Activated CD4-positive, alpha-beta T cell treated with anti-CD3 and anti-CD28 coated beads, Interleukin-2, amount 50 U/mL, for 1 hour (primary cell): ENCODE data around the gene CHST11.

Source experiments
- DNase-seq: peaks from one replicate; pipeline ENCODE4 v3.0.0-alpha.2; 2020

CHST11 gene

DNA sequence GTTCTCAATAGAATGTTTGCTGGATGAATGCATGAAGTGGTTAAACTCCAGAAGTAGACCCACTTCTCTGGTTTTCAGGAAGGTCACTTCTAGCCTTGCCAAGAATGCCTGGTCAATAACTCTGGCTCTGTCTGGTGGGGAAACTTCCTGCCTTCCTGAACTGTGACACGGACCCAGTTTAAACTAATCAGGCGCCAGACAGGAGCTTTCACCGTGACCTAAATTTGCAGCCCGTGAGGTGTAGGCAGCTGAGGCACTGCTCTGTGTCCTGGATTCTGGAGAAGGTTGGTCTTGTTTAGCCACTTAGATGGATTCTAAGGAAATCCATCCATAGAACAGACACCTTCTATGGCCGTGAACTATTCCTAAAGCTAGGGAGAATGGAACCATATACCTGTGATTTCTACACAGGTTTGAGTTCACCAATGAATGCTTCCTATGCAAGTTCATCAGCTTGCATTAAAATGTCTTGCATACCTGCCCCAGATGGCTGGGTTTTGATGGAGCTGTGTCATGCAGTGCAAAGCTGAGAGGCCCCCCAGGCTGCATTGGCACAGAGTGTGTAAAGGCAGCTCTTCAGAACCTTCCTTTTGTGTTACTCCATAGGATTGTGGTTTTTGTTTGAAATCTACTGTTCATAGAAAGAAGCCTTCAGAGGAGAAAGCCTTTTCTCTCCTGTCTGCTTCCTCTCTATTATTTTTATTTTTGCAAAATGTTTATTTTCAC is 4.4 kb downstream of the CHST11 start:
- no peak for DNase-seq

DNA sequence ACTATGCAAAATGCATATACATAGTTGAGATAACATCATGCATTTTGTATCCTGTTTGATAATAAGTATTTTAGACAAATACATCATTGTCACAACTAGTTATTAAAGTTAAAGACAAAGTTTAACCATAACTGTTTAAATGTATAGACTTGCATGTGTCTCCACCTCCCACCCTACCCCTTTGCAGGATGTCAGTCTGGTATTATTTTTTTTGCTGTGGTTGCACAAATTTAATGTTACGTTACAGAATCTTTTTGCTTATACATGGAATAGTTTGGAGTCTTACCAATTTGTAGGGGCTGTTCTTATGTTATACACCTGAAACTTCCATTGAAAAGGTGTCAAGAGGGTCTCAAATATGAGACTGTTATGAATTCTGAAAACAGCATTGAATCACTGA is 5.6 kb downstream of the CHST11 start:
- DNase-seq = no peak

DNA sequence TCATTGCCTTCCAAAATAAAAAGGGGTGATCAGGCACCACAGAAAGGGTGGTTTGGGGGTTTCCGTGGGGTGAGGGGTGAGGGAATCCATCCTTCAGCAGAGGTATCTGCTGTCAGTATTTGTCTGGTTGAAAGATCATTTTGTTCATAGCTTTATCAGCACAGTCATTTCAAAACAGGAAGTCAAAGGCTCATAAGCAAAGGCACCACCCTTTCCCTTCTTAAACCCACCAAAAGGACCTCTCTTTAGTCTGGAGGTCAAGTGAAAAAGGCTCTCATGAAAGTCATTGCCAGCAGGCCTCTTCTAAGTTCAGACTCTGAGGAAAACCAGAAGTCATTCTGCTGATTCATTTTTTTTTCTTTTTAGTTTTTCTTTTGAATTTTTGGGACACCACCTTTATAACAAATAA is 6.2 kb downstream of the CHST11 start:
- peak; percentile 51 for DNase-seq

DNA sequence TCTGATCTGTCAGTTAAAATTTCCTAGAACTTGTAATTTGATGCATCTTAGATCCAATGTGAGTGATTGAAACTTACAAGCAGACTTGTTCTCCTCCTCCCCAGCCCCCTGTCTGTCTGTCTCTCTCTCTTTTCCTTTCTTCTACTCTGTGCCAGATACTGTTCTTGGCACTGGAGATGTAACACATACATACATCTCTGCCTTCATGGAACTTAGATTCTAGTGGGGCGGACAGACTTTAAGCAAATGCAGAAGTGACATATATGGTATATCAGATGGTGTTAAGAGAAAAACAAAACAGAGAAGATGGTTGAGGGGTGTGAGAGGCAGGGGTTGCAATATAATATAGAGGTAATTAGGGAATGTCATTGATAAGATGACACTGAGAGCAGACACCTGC is 6.6 kb downstream of the CHST11 start:
- no peak for DNase-seq

DNA sequence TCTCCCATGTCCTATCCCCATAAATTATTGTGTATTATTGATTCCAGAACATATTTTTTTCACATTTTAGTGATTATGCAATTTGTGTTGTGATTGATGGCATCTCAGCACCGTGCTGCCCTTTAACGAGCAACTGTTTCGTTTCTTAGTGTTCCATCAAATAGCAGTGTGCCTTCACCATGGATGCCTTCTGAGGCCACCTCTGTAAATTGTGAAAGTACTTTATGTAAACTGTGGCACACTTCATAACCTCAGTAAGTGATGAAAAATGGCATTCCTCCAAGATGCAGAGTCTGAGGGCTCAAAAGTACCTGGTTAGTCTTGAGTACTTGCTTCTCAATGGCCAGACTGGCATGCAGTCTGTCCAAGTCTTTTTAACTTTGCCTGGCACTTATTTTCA is 8.2 kb downstream of the CHST11 start:
- no peak for DNase-seq

DNA sequence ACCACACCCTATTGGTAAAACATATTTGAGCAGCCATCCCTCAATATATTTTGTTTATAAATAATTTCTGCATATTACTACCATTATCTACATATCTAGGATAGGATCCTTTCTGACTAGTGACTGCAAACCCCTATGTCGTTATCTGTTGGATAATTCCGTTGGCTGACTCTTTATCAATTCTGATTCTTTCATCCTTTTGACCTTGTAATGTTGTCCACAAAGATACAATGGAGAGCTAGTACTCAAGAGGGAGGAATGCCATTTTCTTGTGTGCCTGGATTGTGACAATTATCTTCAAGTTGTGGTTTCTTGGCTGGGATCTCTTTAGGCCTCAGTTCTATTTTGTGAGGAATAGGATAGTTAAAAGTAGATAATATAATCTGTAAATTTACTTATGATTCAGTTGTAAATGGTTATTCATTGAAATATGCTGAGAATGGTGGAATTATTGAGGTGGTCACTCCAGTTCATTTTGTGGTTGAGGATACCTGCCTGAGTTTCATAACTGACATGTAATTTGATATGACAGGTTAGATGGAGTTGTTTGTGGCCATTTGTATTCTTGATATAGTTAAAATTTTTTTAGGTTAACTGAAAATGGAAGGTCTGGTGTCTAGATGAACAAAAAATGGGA is 10.1 kb downstream of the CHST11 start:
- DNase-seq = no peak

DNA sequence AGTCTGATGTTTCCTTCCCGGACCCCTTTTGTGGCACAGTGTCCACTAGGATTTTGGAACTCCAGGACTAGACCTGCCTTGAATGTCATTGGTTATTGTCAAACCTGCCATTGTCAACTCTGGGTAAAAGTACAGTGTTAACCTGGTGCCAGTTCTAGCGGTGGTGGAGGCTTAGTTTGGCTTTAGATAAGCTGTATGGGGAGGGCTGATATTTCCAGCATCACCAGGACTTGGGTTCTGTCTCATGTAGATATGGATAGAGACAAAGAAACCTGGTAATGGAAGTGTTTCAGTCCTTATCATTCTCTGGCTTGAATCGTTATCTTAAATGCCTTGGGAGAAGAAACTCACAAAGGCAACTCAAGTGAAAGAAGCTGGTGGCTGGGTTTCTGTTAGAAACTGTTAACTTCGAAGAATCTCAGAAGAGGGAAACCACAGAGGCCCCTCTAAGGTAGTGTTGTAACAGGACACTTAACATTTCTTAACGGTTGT is 10.6 kb downstream of the CHST11 start:
- DNase-seq = no peak

DNA sequence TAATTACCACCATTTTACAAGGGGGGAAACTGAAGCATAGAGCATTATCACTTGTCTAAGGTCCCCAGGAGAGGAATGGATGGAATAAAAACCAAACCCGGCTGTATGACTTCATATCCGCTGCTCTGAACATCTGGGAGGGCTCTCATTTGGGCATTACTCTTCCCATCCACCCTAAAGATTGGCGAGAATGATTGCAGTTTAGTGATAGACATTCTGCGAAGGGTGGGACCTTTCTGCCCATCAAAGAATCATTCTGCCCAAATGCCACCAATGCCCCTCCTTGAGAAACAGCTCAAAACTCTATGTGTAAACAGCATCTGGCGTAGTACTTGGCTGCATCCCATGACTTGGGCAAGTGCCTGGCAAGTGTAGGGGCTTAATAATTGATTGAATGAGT is 11.6 kb downstream of the CHST11 start:
- DNase-seq = no peak

DNA sequence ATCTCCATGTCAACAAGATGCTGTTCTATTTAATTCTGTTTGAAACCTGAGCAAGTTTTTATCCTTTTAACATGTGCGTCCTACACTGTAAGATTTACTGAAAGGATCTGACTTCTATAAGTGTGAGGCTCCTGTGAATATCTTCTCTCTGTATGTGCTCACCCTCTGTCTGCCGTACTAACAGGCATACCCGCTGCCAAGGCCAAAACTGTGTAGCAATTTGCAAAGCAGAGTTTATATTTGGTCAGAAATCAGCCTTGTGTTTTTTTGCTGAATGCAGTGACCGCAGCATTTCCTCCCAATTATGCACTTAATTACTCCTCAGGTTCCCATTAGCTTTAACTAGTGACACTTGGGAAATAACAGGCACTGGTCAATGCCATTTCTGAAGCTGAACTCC is 12.3 kb downstream of the CHST11 start:
- no peak for DNase-seq

DNA sequence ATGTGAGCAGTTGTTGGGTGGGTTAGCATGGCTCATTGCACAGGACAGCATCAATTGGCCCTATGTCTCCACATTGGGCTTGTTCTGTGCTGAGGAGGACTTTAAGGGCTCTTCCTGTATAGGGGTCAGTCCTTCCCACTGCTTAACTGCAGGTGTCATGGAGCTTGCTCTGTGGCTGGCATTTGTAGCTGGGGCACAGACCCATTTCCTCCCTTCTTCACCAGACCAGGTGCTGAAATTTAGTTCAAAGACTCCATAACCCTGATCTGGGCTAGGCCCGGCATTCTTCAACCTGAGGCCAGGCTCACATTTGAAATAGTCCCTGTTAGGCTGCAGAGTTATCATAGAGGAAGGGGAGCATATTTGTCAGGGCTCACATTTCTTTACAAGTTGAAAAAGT is 12.8 kb downstream of the CHST11 start:
- DNase-seq = no peak

DNA sequence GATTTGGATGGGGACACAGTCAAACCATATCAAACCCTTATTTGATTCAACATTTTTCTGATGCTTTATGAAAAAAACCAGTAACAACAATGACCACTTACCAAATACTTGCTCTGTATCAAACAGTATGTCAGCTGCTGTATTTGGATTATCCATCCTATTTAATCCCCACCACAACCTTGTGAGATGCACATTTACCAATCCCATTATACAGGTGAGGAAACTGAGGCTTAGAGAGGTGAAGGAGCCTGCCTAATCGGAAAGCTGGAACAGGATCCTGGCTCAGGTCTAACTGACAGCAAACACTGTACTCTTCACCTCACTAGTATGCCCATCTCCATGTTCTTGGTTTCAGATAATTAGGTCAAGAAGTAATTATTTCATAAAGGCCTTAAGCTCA is 13.8 kb downstream of the CHST11 start:
- no peak for DNase-seq

DNA sequence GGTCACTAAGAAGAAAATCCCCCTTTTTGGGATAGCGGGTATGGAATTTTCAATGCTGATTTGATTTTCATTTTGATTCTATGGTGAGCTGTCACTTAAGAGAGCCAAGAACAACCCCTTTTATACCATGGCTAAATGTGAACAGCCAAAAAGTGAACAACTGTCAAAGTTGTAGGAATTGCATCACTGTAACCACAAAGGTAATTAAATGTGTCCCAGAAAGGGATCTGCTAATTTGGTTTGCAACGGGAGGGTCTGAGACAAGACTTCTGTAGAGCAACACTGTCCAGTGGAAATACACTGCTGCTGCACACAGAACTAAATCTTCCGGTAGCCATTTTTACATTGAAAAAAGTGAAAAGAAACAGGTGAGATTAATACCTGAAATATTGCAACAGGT is 14.6 kb downstream of the CHST11 start:
- DNase-seq = no peak

DNA sequence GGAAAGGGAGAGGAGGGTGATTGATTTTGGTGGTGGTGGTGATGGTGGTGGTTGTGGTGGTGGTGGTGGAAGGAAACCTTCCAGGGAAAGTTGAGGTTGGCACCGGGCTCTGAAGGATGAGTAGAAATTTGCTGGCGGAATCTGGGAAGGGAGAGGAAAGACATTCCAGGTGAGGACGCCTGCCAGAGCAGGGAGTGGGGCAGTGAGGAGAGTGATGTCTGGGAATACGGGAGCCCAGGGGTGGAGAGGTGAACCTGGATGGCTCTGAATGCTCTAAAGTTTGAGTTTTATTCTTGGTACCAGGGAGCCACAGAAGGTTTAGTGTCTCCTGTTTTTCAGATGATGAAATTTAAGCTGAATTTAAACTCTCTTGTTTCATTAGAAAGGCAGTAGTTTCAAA is 16.0 kb downstream of the CHST11 start:
- no peak for DNase-seq

DNA sequence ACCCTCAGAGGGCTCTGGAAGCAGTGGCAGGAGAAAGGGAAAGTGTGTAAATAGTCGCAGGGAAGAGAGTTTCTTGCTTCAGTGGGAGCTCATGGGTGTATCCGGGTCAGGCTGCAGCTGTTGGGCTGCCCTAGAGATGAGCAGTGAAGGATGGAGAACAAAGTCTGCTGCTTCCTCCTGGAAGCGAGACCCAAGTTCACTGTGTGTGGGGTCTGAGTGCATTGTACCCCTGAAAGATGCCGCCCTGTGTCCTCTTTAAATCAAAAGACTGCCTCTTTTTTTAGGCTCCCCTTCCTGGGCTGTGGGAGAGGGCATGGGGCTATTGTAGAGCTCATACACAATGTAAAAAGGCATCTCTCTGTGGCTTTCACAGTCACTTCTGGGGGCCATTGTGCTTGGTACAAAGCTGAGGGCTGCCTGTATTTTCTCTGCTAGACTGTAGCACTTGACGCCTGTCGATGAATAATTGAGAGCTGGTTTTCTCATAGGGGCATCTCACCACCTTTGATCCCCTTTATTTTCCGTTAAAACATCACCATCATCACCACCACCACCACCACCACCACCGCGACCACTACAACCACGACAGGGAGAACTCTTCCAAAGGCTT is 16.7 kb downstream of the CHST11 start:
- DNase-seq = no peak

DNA sequence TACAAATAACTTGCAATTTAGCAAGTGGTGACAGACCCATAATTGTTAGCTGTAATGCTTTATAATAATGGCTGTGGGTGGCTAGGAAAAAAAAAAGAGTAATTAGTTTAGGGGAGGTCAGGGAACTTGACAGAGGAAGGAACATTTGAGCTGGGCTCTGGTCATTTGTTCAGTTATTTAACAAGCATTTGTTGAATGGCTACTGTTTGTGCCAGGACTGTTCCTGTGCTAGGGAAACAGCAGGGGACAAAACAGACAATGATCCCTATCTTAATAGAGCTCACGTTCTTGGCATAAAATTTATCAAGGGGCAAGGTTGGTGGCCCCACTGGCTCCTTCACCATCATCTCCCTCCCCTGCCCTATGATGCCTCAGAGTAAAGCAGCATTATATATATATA is 18.5 kb downstream of the CHST11 start:
- DNase-seq = no peak

DNA sequence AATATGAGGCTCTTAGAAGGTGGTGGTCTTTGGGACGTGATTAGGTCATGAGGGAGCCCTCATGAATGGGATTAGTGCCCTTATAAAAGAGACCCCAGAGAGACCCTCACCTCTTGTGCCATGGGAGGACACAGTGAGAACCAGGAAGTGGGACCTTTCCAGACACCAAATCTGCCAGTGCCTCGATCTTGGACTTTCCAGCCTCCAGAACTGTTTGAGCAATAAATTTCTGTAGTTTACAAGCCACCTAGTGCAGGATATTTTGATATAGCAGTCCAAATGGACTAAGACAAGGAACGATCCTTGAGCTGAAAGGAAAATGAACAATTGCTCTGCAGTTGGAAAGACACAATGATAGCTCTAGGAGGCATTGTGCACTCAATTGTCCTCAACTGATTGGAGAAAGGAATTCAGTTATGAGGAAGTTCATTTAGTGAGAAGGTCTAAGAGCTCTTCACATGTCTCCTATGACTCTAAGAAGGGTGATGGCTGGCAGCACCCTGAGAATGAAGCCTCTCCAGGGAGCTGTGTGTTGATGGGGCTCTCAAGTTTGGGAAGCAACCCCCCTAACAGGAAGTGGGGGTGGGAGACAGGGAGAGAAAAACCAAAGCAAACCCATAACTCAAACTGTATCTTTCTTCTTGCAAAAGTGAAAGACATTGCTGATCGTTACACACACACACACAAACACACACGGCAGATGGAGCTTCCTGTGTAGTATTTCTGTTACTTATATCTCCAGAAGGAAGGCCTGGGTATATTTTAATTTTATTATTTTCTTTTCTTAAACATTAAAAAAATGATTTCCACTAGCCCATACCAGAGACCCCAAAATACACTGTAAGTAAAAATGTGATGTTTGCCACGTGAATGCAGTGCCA is 21.0 kb downstream of the CHST11 start:
- no peak for DNase-seq

DNA sequence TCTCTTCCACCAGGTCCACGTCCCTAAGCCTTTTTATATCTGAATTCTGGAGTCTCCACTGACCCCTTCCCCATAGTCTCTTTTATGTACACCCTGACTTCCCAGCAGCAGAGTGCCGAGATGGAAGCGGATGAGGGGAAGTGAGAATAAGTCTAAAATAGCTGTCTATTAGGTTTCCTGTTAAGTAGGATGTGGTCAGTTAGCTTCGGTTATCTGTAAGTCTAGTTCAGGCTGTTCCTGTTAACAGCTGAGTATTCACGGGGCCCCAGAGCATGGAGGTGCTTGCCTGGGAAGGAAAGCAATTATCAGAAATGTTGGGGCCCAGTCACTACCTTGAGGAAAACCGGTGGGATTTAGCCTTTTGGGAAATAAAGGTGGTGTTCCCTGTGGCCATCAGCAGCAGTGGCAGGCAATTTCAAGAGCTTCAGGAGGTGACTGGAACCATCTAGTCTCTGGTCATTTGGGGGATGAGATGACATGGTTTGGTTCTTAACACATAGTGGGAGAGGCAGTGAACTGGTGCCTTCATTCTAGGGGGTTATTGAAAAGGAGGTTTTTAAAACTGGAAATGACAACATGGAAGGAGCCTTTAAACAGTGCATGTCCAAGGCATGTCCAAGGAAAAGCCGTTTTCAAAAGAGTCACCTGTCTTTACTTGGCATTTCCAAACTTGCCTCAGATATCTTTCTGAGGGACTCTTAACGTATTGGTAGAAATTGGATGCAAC is 21.8 kb downstream of the CHST11 start:
- no peak for DNase-seq

DNA sequence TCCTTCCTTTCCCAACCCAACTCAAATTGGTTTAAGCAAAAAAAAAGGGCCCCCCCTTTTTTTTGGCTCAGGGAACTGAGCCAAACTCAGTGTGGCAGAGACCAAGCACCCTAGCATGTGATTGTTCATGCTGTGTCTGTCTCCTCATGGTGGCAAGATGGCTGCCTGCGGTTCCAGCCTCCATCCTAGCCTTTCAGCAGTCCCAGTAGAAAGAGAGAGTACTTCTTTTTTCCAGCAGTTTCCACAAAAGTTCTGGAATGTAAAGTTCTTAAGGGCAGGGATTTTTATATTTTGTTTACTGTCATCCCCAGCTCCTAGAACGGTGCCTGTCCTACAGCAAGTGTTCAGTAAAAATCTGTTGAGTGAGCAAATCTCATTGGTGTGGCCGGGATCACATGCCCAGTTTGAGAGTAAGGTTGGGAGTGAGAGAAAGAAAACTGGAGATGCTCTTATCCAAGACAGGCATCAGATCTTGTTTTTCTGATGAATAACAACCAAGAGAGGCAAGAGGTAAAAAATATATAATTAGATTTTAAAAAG is 22.4 kb downstream of the CHST11 start:
- DNase-seq = no peak

DNA sequence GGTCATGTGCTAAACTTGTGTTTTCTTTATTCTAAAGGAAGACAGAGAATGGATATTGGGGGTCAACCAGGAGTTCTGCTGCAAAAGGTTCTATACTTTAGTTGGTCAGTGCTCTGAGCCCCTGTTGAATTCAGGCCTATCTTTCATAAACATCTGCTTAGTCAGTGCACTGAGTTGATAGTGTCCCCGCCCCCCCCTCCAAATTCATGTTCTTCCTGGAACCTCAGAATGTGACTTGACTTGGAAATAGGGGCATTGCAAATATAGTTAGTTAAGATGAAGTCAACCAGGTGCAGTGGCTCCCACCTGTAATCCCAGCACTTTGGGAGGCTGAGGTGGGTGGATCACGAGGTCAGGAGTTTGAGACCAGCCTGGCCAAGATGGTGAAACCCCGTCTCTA is 23.3 kb downstream of the CHST11 start:
- DNase-seq = no peak

DNA sequence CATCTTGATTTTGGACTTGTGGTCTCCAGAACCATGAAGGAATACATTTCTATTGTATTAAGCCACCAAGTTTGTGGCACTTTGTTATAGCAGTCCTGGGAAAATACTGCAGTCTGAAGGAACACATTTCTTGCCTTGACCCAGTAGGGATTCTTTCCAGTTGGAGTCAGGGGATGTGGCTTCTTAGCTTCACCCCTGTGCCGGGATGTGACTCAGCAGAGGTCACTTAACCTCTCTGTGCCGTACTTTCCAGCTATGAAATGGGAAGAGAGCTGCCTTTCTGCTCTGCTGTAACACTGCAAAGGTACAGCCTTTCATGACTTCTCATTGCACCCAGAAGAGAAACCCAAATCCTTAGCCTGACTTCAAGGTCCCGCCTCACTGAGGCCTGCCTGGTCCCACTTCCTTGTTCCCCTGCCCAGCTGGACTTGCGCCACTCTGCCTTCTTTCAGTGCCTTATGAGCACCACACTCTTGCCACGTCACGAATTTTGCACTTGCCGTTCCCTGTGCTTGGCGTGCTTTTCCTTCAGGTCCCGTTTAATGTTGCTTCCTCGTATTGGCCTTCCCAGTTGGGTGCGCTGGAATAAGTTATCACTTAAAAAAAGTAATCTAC is 24.2 kb downstream of the CHST11 start:
- DNase-seq = no peak

DNA sequence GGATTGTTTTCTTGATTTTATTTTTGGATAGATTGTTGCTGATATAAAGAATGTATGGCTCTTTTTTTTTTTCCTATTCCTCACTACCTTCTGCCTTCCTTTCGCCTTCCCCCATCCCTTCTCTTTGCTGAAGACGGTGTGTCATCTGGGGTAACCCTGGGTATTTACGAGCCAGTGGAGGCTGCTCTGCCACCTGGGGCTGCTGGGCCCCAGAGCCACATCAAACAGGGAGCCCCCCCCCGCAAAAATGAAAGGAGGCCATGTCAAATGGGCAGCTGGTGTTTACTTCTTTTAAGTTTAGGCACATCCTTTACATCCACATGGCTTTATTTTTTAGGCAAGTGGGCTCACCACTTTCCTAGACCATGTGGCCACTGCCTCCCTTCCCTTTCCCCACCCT is 25.4 kb downstream of the CHST11 start:
- no peak for DNase-seq

DNA sequence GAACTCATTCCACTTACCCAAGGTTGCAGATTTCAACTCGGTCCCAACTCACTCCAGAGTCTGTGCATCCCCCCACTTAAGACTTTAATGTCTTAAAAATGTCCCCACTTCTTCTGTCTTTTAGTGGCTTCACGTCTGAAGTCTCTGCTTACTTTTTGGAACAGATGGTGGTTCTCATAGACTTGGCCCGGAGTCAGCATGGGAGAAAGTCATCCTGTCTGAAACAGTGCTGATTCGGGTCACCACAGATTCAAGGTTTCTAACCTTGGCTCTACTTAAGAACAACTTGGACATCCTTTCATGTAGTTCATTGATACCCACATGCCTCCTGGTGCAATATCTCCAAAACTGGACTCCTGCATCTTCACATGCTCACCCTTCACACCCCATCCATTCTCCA is 26.0 kb downstream of the CHST11 start:
- DNase-seq = no peak
